HG02870 (cell line): ENCODE data around the gene CALML3.
"Not testable (repeated sequence)": the region's sequence is repeated elsewhere in the genome, so short reads cannot be mapped to it uniquely, and the experiment has no call there.

Experiments
- ATAC-seq: cut with Tn5 transposase; IDR thresholded peaks from one replicate; pipeline ENCODE4 v1.9.1; 2021; ENCODE audit warnings: mild to moderate bottlenecking, moderate library complexity; ENCODE audit not compliant: unreplicated experiment

The CALML3 gene

DNA sequence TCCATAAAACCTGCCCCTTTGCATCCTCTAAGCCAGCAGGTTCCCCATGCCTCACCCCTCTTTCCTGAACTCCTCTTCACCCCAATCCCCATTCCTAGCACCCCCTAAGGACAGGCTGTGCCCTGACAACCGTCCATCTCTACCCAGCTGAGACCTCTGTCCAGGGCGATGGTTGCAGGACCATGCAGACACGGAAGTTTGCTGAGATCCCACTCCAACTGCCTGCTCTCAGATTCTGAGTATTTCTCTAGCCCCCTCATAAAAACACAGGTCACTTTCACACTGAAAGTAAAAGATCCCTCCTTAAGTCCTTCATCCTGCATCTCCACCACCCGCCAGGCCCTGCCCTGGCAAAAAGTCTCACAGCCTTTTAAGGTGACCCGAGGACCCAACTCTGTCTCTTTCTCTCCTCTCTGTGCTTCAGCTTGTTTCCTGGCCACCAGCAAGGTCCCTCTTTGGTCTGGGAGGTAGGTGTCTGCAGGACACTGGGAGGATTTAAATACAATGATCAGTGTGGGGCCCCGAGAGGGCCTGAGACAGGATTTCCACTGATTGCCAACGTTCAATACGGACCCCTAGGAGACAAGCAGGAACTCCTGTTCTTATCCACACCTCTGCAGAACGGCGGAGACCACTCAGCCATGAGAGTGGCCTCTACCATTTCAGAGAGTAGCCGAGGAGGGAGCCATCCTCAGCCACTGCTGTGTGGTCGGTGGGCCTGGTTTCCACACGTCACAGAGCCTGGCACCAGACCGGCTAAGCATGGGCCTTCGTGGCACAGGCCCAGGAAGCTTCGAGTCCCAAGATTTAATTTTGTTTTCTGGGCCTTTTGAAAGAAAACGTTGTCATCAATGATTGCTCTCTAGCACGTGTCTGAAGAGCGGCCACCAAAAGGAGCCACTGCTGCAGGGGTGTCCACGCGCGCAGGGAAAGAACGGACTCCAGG lies 27.9 kb downstream of the CALML3 start:
- no peak for ATAC-seq

DNA sequence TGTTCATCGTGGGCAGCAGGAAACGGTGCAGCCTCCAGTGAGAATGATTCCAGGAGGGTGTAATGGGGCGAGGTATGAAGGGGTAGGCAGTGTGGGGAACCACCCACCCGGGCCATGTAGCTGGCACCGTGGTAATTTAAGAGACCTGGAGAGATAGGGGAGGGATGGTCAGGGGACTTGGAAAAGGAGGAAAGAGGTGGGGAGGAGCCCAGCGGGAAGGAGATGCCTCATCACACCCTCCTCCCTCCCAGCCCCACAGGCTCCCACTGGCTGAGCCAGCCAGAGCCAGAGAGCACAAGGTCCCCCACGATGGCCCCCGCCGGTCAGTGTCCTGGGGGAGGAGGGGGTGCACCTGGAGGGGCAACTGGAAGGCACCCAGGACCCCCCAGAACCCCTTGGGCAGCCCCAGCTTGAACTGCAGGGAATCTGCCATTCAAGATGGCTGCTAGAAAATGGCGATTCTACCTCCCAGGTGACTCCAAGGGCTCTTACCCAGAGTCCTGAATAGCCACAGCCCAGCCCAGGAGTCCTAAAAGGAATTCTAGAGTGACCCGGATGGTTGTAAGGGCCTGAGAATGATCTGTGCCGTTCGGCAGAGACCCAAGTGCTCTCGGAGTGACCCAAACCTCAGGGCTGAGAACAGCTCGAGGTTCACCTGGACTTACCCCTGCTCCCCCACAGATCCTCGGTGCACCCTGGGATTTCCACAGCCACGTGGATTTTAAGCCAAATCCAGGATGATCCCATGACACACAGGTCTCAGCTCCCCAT lies 28.8 kb downstream of the CALML3 start:
- ATAC-seq, result no peak

DNA sequence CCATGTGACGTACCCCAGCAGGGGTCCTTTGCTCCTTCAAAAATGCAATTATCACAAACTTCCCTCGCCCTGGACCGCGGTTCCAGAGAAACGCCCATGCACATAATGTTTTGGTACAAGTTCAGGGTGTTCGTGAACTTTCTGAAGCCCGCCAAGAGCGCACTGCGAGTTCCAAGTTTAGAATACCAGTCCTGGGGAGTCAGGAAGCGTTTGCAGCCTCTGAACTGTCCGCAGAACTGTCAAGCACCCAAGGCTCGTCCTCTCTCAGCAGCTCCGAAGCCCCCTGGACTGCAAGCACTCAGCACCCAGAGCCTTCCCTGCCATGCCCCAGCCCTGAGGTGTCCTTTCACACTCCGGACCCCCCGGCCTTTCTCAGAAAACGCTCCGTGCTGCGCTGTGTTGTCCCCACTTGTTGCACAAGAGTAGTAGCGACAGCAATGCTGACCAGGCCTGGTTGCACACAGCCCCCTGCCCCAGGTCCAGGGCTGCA lies 30.3 kb downstream of the CALML3 start:
- ATAC-seq, result no peak

DNA sequence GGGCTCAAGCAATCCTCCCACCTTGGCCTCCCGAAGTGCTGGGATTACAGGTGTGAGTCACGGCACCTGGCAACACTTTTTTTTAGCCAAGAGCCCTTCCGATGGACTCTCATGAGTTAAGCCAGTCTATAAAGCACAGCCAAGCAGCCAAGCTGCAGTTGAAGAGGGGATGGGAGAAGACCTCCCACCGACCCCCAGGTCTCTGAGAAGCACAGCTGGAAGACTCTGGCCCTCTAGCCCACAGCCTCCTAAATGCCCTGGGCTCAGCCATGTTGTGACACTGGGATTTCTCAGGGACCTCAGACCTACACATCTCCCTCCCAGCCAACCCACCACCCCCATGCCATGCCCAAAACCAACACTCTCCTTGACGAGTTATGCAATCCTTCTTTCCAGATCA lies 31.1 kb downstream of the CALML3 start:
- no peak for ATAC-seq

DNA sequence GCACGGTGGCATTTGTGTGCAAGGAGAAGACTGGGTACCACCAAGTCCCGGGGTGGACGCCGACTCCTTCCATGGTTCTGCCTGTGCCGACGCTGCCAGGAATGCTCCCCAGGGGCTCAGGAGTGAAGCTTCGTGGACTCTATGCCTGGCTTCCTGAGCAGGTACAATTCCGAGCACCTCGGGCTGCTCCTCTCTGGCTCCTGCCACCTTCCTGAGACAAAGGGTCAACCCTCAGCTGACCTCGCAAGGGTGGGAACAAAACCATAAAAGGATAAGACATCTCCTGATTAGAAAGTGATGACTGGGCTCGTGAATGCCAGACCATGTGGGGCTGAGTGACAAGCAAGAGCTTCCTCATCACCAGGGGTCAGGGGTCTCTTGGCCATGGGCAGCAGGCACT lies 31.8 kb downstream of the CALML3 start:
- ATAC-seq, result no peak

DNA sequence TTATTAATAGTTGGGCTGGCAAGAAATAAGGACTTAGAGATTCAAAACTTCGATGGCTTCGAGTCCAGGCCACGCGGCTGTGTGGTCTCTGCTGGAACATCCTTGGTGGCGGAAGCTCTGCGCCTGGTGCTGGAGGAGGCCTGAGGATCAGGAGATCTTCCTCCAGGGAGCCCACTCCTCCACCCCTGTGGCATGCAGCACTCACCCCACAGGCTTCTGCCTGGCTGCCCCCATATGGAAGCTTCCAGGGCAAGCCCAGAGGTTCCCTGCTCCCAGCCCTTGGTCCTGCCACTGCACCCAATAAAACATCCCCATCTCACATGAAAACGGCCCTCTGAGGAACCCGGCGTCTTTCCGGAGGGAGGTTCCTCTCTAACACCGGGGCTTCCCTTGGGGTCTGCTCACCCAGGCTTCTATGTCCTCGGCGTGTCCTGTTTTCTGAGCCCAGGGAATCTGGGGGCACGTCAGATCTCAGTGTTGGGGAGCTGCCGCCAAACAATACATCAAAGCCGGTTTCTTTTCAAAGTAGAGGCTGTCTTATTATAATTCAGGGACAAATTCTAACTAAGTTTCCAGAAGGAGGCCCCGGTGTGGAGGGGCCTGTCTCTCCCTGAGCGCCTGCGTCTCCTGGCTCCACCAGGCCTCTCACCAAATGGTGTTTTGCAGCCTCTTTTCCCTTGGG lies 32.4 kb downstream of the CALML3 start:
- ATAC-seq, result no peak

DNA sequence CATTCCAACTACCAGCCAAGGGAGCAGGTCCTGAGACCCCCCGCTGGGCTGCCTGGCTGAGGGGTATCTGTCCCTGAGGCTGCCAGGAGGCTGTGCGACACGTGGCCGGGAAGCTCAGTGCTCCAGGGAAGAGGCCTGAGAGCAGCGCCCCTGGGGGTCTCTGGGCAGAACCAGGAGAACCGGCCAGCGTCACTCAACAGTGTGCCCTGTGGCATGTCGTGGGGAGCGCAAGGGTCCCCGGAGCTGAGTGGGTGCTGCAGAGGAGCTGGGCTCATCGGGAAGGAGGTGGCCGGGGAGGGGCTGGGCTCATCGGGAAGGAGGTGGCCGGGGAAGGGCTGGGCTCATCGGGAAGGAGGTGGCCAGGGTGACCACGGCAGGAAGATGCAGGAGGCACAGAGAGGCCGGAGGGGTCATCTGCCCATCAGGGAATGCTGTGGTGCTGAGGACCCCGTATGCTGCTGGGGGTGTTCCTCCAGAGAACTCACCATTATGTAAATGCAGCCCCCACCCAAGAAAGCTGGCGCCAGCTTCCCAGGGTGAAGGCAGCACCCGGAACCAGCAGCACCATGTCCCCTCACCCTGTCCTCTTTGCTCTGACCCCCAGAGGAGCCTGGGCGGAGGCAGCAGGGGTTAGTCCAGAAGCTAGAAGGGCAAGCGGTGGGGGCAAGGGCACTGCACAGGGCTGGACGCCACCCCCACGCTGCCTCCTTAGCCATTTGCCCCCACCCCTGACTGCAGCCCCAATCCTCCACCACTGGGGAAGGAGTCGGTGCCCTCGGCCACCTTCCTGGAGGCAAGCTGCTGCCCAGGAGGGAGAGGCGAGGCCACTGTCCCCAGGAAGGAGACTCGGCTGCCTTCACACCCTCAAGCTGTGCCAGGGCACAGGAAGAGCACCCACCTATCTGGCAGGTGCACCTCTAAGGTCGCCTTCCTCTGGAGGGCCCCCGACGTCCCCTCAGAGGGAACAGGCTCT lies 33.3 kb downstream of the CALML3 start:
- no peak for ATAC-seq

DNA sequence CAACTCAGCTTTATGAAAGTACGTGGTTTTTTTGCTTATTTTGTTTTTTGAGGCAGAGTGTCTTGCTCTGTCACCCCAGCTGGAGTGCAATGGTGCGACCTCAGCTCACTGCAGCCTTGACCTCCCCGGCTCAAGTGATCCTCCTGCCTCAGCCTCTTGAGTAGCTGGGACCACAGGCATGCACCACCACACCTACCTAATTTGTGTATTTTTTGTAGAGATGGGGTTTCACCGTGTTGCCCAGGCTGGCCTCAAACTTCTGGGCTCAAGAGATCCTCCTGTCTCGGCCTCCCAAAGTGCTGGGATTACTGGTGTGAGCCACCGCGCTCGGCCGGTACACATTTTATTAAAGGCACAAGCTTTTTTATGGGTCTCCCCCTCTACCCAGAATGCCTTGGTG lies 34.3 kb downstream of the CALML3 start:
- not testable (repeated sequence) for ATAC-seq

DNA sequence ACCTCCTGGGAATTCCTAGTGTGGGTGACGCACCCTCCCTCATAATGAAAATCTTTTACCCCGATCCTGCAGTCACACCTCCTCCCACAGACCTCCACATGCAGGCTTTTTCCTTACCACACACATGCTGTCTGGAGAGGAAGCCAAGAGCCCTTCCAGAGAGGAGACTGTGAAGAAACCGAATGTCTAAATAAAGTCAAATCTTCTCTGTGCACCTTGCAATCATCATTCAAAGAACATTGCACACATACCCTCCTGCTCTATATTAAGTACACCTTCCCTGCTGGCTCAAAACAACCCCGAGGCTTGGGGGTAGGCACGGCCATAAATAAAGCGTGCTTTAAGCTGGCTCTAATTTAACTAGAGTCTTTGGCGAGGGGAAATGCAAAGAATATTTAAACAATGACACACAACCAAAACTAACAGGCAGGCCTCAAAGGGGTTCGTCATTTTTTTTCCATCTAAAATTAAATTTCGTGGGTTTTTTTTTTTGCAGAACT lies 34.9 kb downstream of the CALML3 start:
- no peak for ATAC-seq

DNA sequence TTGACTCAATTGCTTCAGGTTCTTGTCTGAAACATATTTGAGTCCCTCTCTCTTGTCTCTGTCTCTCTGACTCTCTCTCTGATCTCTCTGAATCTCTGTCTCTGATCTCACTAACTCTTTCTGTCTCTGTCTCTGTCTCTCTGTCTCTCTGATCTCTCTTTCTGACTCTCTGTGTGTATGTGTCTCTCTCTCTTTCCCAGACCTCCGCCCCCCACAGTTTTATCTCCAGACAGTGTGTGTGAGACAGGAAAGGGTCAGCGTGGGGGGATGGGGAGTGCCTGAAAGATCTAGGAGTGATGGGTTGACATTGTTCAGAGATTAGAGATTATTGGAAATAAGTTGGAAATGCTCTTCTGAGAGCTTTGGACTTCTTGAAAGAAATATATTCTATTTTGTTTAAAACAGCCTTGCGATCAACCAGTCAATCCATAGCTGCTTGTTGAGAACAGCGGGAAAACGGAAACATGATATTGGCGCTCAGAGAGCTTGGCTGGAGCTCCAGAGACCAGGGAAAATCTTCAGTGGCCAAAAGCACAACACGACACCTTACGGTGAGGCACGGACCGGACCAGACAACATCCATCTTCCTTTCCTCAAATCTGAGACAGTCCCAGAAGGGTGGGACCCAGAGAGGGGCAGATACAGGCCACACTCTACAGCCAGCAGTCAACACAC lies 35.5 kb downstream of the CALML3 start:
- ATAC-seq, result no peak

DNA sequence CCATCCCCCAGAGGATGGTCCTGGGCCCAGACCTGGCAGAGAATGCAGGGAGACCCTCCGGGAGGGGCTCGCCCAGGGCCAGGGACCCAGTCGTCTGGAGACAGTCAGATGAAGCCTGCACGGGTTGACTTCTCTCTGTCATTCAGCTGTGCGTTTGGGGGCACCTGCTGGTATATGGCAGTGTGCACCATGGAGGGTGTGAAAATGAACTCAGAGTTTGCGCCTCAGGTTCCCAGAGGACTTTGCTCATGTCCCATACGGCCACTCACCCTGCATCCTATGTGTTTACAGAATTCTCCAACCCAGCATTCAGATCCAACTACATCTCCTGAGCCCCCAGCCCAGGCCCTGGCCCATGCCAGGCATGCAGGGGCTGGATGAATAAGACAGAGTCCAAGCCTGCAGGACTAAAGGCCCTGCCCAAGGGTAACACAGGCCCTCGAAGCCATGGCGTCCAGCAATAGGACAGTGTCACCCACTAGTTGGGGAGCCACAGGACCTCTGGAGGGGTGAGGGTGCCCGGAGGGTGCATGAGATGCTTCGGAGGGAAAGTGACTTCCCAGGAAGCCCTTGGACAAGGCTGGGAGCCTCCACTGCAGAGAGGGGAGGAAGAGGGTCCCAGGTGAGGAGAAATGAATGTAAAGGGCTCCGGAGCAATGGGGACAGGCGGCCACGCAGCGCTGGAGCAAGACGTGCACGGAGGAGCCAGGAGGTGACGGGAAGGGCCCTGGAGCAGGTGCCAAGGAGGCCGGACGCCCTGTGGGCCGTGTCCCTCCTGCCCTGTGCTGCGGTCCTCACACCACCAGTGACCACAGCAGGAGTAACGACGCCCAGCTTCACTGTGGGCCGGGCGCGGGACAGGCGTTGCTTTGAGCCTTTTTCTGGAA lies 36.3 kb downstream of the CALML3 start:
- no peak for ATAC-seq

DNA sequence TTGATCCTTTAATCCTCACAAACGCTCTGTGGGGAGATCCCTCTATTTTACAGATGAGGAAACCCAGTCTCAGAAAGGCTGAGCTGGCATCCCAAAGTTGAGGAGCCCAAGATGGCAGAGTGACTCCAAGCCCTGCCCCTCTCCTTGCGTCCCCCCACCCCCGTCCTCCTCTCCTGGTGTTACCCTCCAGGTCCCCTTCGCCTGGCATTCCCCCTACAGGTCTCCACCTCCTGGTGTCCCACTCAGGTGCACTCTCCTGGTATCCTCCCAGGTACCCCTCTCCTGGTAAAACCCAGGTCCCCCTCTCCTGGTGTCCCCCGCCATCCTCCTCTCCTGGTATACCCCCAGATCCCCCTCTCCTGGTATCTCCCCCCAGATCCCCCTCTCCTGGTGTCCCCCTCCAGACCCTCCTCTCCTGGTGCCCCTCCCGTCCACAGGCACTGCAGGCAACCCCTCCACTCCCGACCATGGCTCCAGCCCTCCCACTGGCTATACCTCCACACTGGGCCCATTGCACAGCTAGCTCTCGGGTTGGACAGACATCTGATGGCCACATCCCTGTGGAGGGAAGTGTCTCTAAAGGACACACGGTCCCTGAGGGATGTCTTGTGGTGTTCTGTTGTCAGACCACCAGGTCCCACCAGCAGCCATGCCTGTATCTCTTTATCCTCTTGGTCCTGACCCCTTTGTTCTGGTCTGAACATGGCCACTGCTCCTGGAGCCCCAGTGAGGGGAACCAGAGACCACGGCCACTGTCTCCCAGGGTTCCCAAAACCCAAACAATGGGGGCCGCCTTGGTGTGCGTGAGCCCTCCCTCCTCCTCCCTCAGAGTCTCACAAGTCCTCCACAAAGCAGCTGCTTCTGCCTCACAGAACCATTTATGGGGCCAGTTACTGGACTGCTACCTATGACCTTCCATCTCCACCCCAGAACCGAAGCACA lies 37.2 kb downstream of the CALML3 start:
- ATAC-seq, result no peak

DNA sequence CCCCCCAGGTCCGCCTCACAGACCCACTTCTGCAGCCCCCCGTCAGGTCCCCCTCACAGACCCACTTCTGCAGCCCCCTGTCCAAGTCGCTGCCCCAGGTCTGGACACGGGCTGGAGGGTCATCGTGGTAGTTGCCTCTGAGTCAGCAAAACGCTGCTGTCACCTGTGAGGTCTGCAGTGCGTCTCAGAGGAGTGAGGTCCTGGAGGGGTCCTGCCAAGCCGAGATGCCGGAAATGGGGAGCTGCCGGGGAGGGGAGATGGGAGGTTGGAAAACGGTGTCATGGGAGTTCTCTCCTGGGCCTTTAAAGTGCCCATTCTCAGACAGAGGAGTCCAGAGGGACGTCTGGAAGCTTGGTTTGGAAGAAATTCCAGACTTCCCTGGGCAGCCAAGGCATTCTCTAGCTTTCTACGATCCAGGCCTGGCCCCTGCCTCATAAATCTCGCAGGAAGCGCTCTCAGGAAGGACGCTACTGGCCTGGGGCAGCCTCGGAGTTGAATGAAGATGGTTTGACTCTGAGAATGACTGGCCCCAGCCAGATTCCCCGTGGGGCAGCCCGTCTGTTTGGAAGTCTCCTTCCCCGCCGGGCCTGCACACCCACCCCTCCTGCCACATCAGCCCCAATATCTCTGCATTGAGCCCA lies 38.7 kb downstream of the CALML3 start:
- ATAC-seq, result no peak

DNA sequence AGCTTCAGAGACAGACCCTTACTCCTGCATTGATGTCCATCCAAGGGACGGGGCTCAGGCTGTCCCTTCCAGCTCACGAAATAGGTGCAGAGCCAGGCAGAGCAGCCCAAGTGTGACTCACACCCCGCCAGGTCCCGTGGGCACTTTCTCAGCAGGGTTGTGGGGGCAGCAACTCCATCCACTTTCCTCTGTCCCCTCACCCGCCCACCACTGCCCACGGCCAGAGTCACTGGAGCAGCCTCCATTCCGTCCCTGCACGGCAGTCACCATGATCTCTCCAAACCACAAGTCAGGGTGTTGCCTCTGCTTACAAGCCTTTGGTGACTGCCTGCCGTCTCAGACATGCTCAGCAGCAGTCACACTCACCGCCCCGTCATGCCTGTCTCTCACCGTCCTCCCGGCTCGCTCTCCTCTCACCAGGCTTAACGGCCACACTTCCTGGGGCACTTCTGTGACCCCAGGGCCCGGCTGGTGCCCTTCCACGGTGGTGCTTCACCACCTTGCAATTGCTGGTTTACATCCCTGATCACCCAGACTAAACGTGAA lies 39.3 kb downstream of the CALML3 start:
- no peak for ATAC-seq

DNA sequence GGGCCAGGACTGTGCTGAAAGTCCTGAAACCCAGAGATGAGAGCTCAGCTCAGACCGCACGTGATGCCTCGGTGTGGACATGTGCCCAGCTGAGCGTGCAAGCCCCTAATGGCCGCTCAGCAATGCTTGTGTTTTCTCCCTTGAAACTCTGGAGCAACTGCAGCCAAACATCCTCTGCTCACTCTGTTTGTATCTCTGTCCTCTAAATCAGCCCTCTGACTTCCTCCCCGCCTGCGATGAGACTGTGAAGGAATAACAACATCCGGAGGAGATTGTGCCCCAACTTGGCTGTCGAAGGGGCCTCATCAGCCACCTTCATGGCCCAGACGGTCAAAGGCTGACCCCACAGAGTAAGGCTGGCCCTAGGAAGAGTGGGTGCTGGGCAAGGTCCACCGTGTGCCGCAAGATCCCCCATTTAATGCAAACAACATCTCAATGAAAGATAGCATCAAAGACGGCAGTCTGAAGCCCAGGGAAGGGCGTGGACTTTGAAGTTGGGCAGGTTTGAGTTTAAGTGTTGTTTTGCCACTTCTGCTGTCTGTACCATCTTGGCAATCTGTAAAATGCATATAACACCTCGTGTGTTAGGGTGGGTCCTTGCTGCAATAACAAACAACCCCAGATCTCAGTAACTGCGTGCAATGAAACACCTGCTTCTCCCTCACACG lies 39.9 kb downstream of the CALML3 start:
- ATAC-seq, result no peak

DNA sequence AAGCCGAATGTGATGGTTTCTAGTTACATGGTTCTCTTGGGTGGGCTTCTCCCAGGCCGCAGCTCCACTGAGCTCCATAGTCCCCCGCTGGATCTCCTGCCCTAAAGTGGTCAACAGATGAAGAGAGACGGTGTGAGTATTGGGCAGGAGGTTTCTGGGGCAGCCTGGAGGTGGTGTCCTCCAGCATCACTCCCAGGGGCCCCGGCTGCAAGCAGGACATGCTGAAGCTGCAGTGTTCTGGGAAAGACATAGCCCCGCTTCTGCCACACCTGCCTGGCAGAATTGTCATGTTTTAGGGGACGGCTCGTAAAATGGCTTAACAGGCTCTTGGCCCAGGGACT lies 40.4 kb downstream of the CALML3 start:
- ATAC-seq, result no peak
